ENCODE data around the gene DTNB. TPM values are rescaled to one million over a fixed set of nuclear protein-coding genes. Genes with fewer than 3 reads are reported as not detected.
A peak's percentile ranks its signal among the peaks of the same experiment; 100 is the strongest.
"Not testable (repeated sequence)": the region's sequence is repeated elsewhere in the genome, so short reads cannot be mapped to it uniquely, and the experiment has no call there.

DTNB gene
- total RNA-seq, 4 donors from 2014 or later = 3.0 to 7.5 (median 4.3) TPM

DNA sequence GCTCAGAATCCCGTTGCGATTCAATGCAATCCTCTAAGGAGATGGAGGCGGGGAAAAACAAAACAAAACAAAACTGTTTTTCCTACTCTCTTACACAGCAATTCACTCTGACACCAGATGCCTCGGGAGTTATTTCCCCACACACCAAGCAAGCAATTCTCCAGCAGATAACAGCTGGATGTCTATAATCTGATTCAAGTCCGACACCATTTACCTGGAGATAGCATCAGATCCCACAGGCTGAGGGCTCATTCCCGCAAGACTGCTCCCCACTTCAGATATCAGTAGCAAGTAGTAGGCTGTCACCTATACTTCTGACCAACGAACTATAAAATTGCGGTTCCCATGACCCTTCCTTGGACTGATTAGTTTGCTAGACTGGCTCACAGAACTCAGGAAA lies 58.7 kb downstream of the DTNB start:
- Histone ChIP-seq H3K4me3 (no peak overlapping the region), H3K36me3 (no peaks in the 10 kb centered on the region), H3K27me3 (no peaks in the 10 kb centered on the region), H3K27ac (replicated peaks in 1 of 4) (no peak overlapping the region), H3K9me3 (no peaks in the 10 kb centered on the region), H3K4me1 (peaks cover 4 to 17% (median 13%) of the 10 kb centered on the region in 4 donors)
- intact Hi-C loops (cut with DNase I) = no loop called here
- TF ChIP-seq, protein P1, sequence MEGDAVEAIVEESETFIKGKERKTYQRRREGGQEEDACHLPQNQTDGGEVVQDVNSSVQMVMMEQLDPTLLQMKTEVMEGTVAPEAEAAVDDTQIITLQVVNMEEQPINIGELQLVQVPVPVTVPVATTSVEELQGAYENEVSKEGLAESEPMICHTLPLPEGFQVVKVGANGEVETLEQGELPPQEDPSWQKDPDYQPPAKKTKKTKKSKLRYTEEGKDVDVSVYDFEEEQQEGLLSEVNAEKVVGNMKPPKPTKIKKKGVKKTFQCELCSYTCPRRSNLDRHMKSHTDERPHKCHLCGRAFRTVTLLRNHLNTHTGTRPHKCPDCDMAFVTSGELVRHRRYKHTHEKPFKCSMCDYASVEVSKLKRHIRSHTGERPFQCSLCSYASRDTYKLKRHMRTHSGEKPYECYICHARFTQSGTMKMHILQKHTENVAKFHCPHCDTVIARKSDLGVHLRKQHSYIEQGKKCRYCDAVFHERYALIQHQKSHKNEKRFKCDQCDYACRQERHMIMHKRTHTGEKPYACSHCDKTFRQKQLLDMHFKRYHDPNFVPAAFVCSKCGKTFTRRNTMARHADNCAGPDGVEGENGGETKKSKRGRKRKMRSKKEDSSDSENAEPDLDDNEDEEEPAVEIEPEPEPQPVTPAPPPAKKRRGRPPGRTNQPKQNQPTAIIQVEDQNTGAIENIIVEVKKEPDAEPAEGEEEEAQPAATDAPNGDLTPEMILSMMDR (IDR thresholded peaks at IDR 0.05) = no peak
- TF ChIP-seq POLR2A (IDR thresholded peaks at IDR 0.05; ENCODE audit: low read depth) = no peak
- no peak for TF ChIP-seq POLR2AphosphoS5 (IDR thresholded peaks at IDR 0.05)
- TF ChIP-seq EP300 (IDR thresholded peaks at IDR 0.05) = no peak
- DNase-seq (ENCODE audit: extremely low spot score) = no peak
- WGBS = 75% methylated on average over 8 of the region's 8 CpGs

DNA sequence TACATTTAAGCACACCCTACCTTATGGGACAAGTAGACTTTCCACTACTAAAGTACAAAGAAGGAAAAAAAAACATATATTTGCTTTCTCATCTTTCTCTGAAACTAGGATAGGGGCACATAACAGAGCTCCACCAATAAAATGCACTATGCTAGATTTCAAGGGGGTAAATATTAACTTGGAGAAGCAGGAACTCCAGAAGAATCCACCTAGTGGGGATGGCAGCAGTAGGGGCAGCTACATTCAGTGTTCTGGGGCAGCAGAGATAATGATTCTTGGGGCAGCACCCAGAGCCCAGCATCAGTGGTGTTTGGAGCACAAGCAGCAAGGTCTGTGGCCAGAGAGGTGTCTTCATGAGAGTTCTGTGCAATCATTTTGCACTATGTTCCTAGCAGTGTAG lies 64.7 kb downstream of the DTNB start:
- TF ChIP-seq POLR2AphosphoS5 (IDR thresholded peaks at IDR 0.05) (no peak), POLR2A (IDR thresholded peaks at IDR 0.05; ENCODE audit: low read depth) (no peak), EP300 (IDR thresholded peaks at IDR 0.05) (no peak)
- TF ChIP-seq, protein P1 (IDR thresholded peaks at IDR 0.05) = no peak
- Histone ChIP-seq H3K9me3 (no peaks in the 10 kb centered on the region), H3K27me3 (no peaks in the 10 kb centered on the region), H3K4me3 (no peak overlapping the region), H3K4me1 (no peaks in the 10 kb centered on the region), H3K36me3 (no peaks in the 10 kb centered on the region), H3K27ac (replicated peaks in 1 of 4) (no peak overlapping the region)
- DNase-seq (ENCODE audit: extremely low spot score) = no peak
- intact Hi-C loops (cut with DNase I) = loop anchor here (5.0 kb wide), 2 partner anchors 54 to 94 kb away; no protein-coding TSS in a partner anchor

DNA sequence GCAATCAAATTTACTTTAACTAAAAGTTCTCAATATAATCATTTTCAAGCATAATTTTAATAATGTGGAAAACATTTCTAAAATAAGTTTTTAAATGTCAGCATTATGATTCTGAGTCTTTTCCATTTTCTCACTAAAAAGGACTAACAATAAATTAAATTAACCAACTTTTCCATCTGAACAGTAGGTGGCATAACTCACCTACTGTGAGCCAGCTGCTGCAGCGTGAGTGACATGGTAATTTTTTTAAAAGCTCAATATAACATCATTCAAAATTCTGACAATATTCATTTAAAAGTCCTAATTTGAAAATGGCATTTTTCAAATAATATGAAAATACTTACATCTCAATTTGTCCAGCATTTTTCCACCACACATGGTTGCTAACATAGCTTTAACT lies 66.5 kb downstream of the DTNB start:
- H3K9me3 ChIP-seq = no peaks in the 10 kb centered on the region
- H3K36me3 ChIP-seq = no peaks in the 10 kb centered on the region
- DNase-seq (ENCODE audit: extremely low spot score) = no peak
- H3K4me3 ChIP-seq = no peak overlapping the region
- H3K4me1 ChIP-seq = no peaks in the 10 kb centered on the region
- 5% methylated on average over 1 of the region's 1 CpG for WGBS
- H3K27ac ChIP-seq (replicated peaks in 1 of 4) = no peak overlapping the region
- no peaks in the 10 kb centered on the region for H3K27me3 ChIP-seq
- intact Hi-C loops (cut with DNase I) = loop anchor here (5.0 kb wide), 2 partner anchors 55 to 95 kb away; no protein-coding TSS in a partner anchor
- no peak for TF ChIP-seq POLR2AphosphoS5 (IDR thresholded peaks at IDR 0.05)
- no peak for TF ChIP-seq EP300 (IDR thresholded peaks at IDR 0.05)
- TF ChIP-seq, protein P1 (IDR thresholded peaks at IDR 0.05) = peak; percentile 50 to 60 (median 56)
- TF ChIP-seq POLR2A (IDR thresholded peaks at IDR 0.05; ENCODE audit: low read depth) = no peak

DNA sequence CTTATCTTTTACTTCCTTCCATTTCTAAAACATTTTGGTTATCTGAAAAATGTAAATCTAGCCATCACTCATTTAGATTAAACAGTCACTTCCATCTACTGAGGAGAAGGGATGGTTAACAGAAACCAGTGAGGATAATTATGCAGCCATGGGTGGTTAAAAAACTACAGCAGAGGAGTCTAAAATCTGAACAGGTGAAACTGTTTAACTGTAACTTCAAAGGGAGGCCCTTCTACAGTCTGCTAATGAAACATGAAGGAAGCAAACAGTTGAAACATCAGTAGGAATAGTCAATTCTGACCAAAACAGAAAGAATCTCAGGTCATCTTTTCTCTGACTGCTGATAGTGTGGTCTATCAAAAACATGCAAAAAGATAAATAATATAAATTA lies 71.0 kb downstream of the DTNB start:
- TF ChIP-seq POLR2A (IDR thresholded peaks at IDR 0.05; ENCODE audit: low read depth) (no peak), EP300 (IDR thresholded peaks at IDR 0.05) (no peak), POLR2AphosphoS5 (IDR thresholded peaks at IDR 0.05) (no peak)
- TF ChIP-seq, protein P1 (IDR thresholded peaks at IDR 0.05) = no peak

DNA sequence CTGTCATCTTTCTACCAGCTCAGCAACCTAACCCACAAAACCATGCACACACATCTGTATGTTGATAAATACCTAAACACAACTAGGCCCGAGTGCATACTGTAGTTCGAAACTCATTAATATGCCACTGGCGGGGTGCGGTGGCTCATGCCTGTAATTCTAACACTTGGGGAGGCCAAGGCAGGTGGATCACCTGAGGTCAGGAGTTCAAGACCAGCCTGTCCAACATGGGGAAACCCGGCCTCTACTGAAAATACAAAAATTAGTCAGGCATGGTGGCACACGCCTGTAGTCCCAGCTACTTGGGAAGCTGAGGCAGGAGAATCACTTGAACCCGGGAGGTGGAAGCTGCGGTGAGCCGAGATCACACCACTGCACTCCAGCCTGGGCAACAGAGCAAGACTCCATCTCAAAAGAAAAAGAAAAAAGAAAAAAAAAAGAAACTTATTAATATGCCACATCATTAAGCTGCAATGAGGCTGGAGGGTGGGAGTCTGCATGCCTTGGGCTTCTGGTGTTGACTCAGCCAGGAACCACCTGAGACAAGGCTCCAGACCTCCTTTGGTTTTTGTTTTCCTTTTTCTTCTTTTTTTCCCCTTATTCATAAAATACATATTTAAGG lies 71.6 kb downstream of the DTNB start:
- H3K4me1 ChIP-seq; H3K27me3 ChIP-seq; intact Hi-C loops (cut with DNase I); H3K4me3 ChIP-seq; H3K9me3 ChIP-seq; H3K36me3 ChIP-seq; DNase-seq (ENCODE audit: extremely low spot score); H3K27ac ChIP-seq (replicated peaks in 1 of 4): not testable (repeated sequence)
- 91% methylated on average over 9 of the region's 9 CpGs for WGBS

More for the DNA sequence above, 71.0 kb downstream of the DTNB start:
- Histone ChIP-seq H3K36me3 (no peaks in the 10 kb centered on the region), H3K9me3 (no peaks in the 10 kb centered on the region), H3K4me1 (no peaks in the 10 kb centered on the region), H3K27me3 (no peaks in the 10 kb centered on the region), H3K4me3 (no peak overlapping the region), H3K27ac (replicated peaks in 1 of 4) (no peak overlapping the region)
- intact Hi-C loops (cut with DNase I) = no loop called here
- no peak for DNase-seq (ENCODE audit: extremely low spot score)

Data from esophagus muscularis mucosa (tissue), 4 donors.